Neural cell (in vitro differentiated cells): Measurements from ENCODE around the gene PAX3. TPM values are rescaled to one million over a fixed set of nuclear protein-coding genes. Genes with fewer than 3 reads are reported as not detected.

ENCODE experiments used
- H2AFZ ChIP-seq: fragments of 200-600, 300-800 bp; sonication (generic), shearing (Covaris generic); 2 replicates; pipeline ENCODE4 v1.6.0; 2014; ENCODE audit warnings: low read depth, mild to moderate bottlenecking, antibody characterized with exemption, low read length, moderate library complexity
- H3F3A ChIP-seq: fragments of 200-600 bp; shearing (Covaris generic); 2 replicates; pipeline ENCODE4 v1.6.1; 2016; ENCODE audit warnings: mild to moderate bottlenecking, moderate library complexity, mixed read lengths, antibody characterized with exemption, low read length; ENCODE audit not compliant: insufficient read depth, poor library complexity, severe bottlenecking
- H3K27ac ChIP-seq: fragments of 200-600, 300-800 bp; sonication (generic), shearing (Covaris generic); 2 replicates; pipeline ENCODE4 v1.5.1; 2014; ENCODE audit warnings: mild to moderate bottlenecking, low read length, moderate library complexity
- H3K27me3 ChIP-seq: fragments of 300-800, 200-600 bp; sonication (generic), shearing (Covaris generic); 2 replicates; pipeline ENCODE4 v1.6.0; 2014; ENCODE audit warnings: mild to moderate bottlenecking, low read depth, low read length, moderate library complexity; ENCODE audit not compliant: insufficient read depth
- H3K36me3 ChIP-seq: fragments of 300-800, 200-600 bp; sonication (generic), shearing (Covaris generic); 2 replicates; pipeline ENCODE4 v1.5.1; 2014; ENCODE audit warnings: mild to moderate bottlenecking, antibody characterized with exemption, low read length, moderate library complexity; ENCODE audit not compliant: insufficient read depth
- H3K4me2 ChIP-seq: fragments of 300-800, 200-600 bp; sonication (generic), shearing (Covaris generic); 2 replicates; pipeline ENCODE4 v1.6.0; 2014; ENCODE audit warnings: mild to moderate bottlenecking, low read length
- H3K4me3 ChIP-seq: fragments of 300-800, 200-600 bp; sonication (generic), shearing (Covaris generic); 2 replicates; pipeline ENCODE4 v1.5.1; 2014; ENCODE audit warnings: mild to moderate bottlenecking, low read length, moderate library complexity
- H3K79me2 ChIP-seq: fragments of 200-600 bp; shearing (Covaris generic); replicated peaks from 2 replicates; pipeline ENCODE4 v1.6.0; 2014; ENCODE audit warnings: mild to moderate bottlenecking, low read length, moderate library complexity; ENCODE audit not compliant: insufficient read depth
- H3K9ac ChIP-seq: fragments of 300-800, 200-600 bp; sonication (generic), shearing (Covaris generic); 2 replicates; pipeline ENCODE4 v1.6.1; 2016; ENCODE audit warnings: mild to moderate bottlenecking, low read length, mixed read lengths
- H3K9me2 ChIP-seq: fragments of 200-600 bp; shearing (Covaris generic); 2 replicates; pipeline ENCODE4 v1.6.1; 2016; ENCODE audit warnings: mild to moderate bottlenecking, low read length, mixed read lengths; ENCODE audit not compliant: insufficient read depth
- H3K9me3 ChIP-seq: fragments of 200-600, 300-800 bp; sonication (generic), shearing (Covaris generic); 2 replicates; pipeline ENCODE4 v1.6.1; 2016; ENCODE audit warnings: mild to moderate bottlenecking, mixed run types, low read length, moderate library complexity, mixed read lengths
- H4K20me1 ChIP-seq: fragments of 200-600 bp; shearing (Covaris generic); 2 replicates; pipeline ENCODE4 v1.6.1; 2016; ENCODE audit warnings: mild to moderate bottlenecking, mixed run types; ENCODE audit not compliant: insufficient read depth
- CTCF ChIP-seq: fragments of 450-650 bp; IDR thresholded peaks from 2 replicates; pipeline ENCODE4 v1.5.1; 2014; ENCODE audit warnings: antibody characterized with exemption, mild to moderate bottlenecking, moderate library complexity; ENCODE audit not compliant: poor library complexity, severe bottlenecking
- EP300 ChIP-seq: fragments of 450-650 bp; conservative IDR thresholded peaks from 2 replicates; pipeline ENCODE4 v1.6.1; 2014; ENCODE audit warnings: antibody characterized with exemption, mild to moderate bottlenecking, moderate library complexity; ENCODE audit not compliant: poor library complexity, severe bottlenecking
- EZH2 ChIP-seq: fragments of 200-600, 300-800 bp; shearing (Covaris generic), sonication (generic); IDR thresholded peaks from 2 replicates; pipeline ENCODE4 v1.6.1; 2014; ENCODE audit warnings: antibody characterized with exemption, low read length, borderline replicate concordance, mild to moderate bottlenecking; ENCODE audit not compliant: insufficient read depth, poor library complexity, severe bottlenecking
- MXI1 ChIP-seq: fragments of 450-650 bp; conservative IDR thresholded peaks from 2 replicates; pipeline ENCODE4 v1.6.1; 2014; ENCODE audit warnings: antibody characterized with exemption, mild to moderate bottlenecking; ENCODE audit not compliant: poor library complexity, severe bottlenecking
- POLR2AphosphoS5 ChIP-seq: IDR thresholded peaks from 2 replicates; pipeline ENCODE4 v1.6.1; 2012
- RAD21 ChIP-seq: fragments of 450-650 bp; conservative IDR thresholded peaks from 2 replicates; pipeline ENCODE4 v1.6.1; 2014; ENCODE audit warnings: antibody characterized with exemption, mild to moderate bottlenecking, moderate library complexity
- REST ChIP-seq: IDR thresholded peaks from 2 replicates; pipeline ENCODE4 v1.6.1; 2012; ENCODE audit warnings: borderline replicate concordance
- SMC3 ChIP-seq: fragments of 450-650 bp; conservative IDR thresholded peaks from 2 replicates; pipeline ENCODE4 v1.6.1; 2014; ENCODE audit warnings: antibody characterized with exemption, mild to moderate bottlenecking, moderate library complexity; ENCODE audit not compliant: poor library complexity
- TAF1 ChIP-seq: IDR thresholded peaks from 2 replicates; pipeline ENCODE4 v1.6.1; 2012; ENCODE audit warnings: low read depth
- polyA plus RNA-seq: library from polyadenylated mRNA; depleted of rRNA; stranded (reverse); fragments of >200 nt; gene quantifications from 2 replicates; pipeline ENCODE4 v1.2.3, GENCODE V29; 2014

PAX3 gene
- polyA plus RNA-seq, 1 donor from 2014 or later: not detected

- H3K4me3 ChIP-seq: no peak overlapping the region
- H3K4me2 ChIP-seq: no peak overlapping the region
- no peaks in the 10 kb centered on the region for H3K9me2 ChIP-seq
- H2AFZ ChIP-seq: no peak overlapping the region
- TF ChIP-seq EP300: no peak
- TF ChIP-seq MXI1: no peak
- no peak for TF ChIP-seq SMC3
- TF ChIP-seq RAD21: no peak
- no peak for TF ChIP-seq EZH2
- TF ChIP-seq TAF1: no peak
- no peak for TF ChIP-seq POLR2AphosphoS5
- no peak for TF ChIP-seq CTCF
- no peak for TF ChIP-seq REST
- no peaks in the 10 kb centered on the region for H4K20me1 ChIP-seq
- no peaks in the 10 kb centered on the region for H3F3A ChIP-seq
- H3K27ac ChIP-seq: no peak overlapping the region
- H3K79me2 ChIP-seq: no peaks in the 10 kb centered on the region
- no peak overlapping the region for H3K9ac ChIP-seq
- no peaks in the 10 kb centered on the region for H3K36me3 ChIP-seq
- H3K9me3 ChIP-seq: no peaks in the 10 kb centered on the region
- peaks cover 100% of the 10 kb centered on the region for H3K27me3 ChIP-seq
These were observed 6.4 kb downstream of the PAX3 start for GRCh38 chr2:222292149-222293134.

GRCh38 chr2:222291485-222291841 lies 7.3 kb downstream of the PAX3 start:
- H2AFZ ChIP-seq: no peak overlapping the region
- peaks cover 100% of the 10 kb centered on the region for H3K27me3 ChIP-seq
- TF ChIP-seq TAF1 (no peak), REST (no peak), POLR2AphosphoS5 (no peak), EP300 (no peak), CTCF (no peak), SMC3 (no peak), MXI1 (no peak), EZH2 (no peak), RAD21 (no peak)
- H3K27ac ChIP-seq: no peak overlapping the region
- no peak overlapping the region for H3K9ac ChIP-seq
- no peaks in the 10 kb centered on the region for H3F3A ChIP-seq
- peak overlapping the region; percentile 44 for H3K4me3 ChIP-seq
- no peaks in the 10 kb centered on the region for H3K36me3 ChIP-seq
- no peaks in the 10 kb centered on the region for H3K9me3 ChIP-seq
- no peaks in the 10 kb centered on the region for H4K20me1 ChIP-seq
- no peak overlapping the region for H3K4me2 ChIP-seq
- no peaks in the 10 kb centered on the region for H3K9me2 ChIP-seq
- no peaks in the 10 kb centered on the region for H3K79me2 ChIP-seq
